ENCODE data around the gene GJB2.

The GJB2 gene

GRCh38 chr13:20192158-20192835 lies 441 bp downstream of the GJB2 start:
- peak; percentile 21; the same call in 2 of the 3 replicates for ATAC-seq
- TF ChIP-seq CREB5 (CRISPR knock-in tag; IDR thresholded peaks at IDR 0.05; ENCODE audit: low read depth): no peak
- no peak for TF ChIP-seq CSDC2 (CRISPR knock-in tag; IDR thresholded peaks at IDR 0.05)
- no peak for TF ChIP-seq BACH2 (CRISPR knock-in tag; IDR thresholded peaks at IDR 0.05; ENCODE audit: borderline replicate concordance)
- no peak for TF ChIP-seq ISL1 (CRISPR knock-in tag; IDR thresholded peaks at IDR 0.05)
- TF ChIP-seq ZFP30 (CRISPR knock-in tag; IDR thresholded peaks at IDR 0.05): no peak
- no peak for TF ChIP-seq POU6F1 (CRISPR knock-in tag; IDR thresholded peaks at IDR 0.05; ENCODE audit: borderline replicate concordance, low read depth)
- TF ChIP-seq ESRRG (CRISPR knock-in tag; IDR thresholded peaks at IDR 0.05): no peak
- TF ChIP-seq TSHZ2 (CRISPR knock-in tag; IDR thresholded peaks at IDR 0.05): no peak
- no peak for TF ChIP-seq TOX (CRISPR knock-in tag; IDR thresholded peaks at IDR 0.05; ENCODE audit: borderline replicate concordance)
- no peak for TF ChIP-seq CSRNP3 (CRISPR knock-in tag; IDR thresholded peaks at IDR 0.05)
- no peak for TF ChIP-seq SNAI2 (CRISPR knock-in tag; IDR thresholded peaks at IDR 0.05)
- TF ChIP-seq OSR1 (CRISPR knock-in tag; IDR thresholded peaks at IDR 0.05): no peak
- no peak for TF ChIP-seq TCF4 (CRISPR knock-in tag; IDR thresholded peaks at IDR 0.05; ENCODE audit: borderline replicate concordance)
- TF ChIP-seq ZNF70 (CRISPR knock-in tag; IDR thresholded peaks at IDR 0.05): no peak
- TF ChIP-seq PPARA (CRISPR knock-in tag; IDR thresholded peaks at IDR 0.05; ENCODE audit: borderline replicate concordance): no peak
- TF ChIP-seq ZC3H10 (CRISPR knock-in tag; IDR thresholded peaks at IDR 0.05): no peak
- no peak for TF ChIP-seq ZNF565 (CRISPR knock-in tag; conservative IDR thresholded peaks at IDR 0.05; ENCODE audit: low read depth)

GRCh38 chr13:20191311-20192157 lies 1.2 kb downstream of the GJB2 start:
- TF ChIP-seq CSDC2 (CRISPR knock-in tag; IDR thresholded peaks at IDR 0.05): no peak
- TF ChIP-seq ZNF565 (CRISPR knock-in tag; conservative IDR thresholded peaks at IDR 0.05; ENCODE audit: low read depth): no peak
- no peak for TF ChIP-seq PPARA (CRISPR knock-in tag; IDR thresholded peaks at IDR 0.05; ENCODE audit: borderline replicate concordance)
- TF ChIP-seq ESRRG (CRISPR knock-in tag; IDR thresholded peaks at IDR 0.05): no peak
- no peak for TF ChIP-seq GLIS3 (CRISPR knock-in tag; IDR thresholded peaks at IDR 0.05)
- ATAC-seq: peak; percentile 20

GRCh38 chr13:20190481-20191310 lies 2.0 kb downstream of the GJB2 start:
- ATAC-seq: no peak; the same call in 2 of the 3 replicates
- TF ChIP-seq PATZ1 (CRISPR knock-in tag; IDR thresholded peaks at IDR 0.05; ENCODE audit: borderline replicate concordance): no peak
- TF ChIP-seq TCF4 (CRISPR knock-in tag; IDR thresholded peaks at IDR 0.05; ENCODE audit: borderline replicate concordance): no peak
- no peak for TF ChIP-seq ZNF565 (CRISPR knock-in tag; conservative IDR thresholded peaks at IDR 0.05; ENCODE audit: low read depth)
- TF ChIP-seq ARNTL (CRISPR knock-in tag; IDR thresholded peaks at IDR 0.05; ENCODE audit: borderline replicate concordance, low read depth): no peak
- no peak for TF ChIP-seq ZNF70 (CRISPR knock-in tag; IDR thresholded peaks at IDR 0.05)
- TF ChIP-seq ESRRG (CRISPR knock-in tag; IDR thresholded peaks at IDR 0.05): no peak
- TF ChIP-seq SNAI2 (CRISPR knock-in tag; IDR thresholded peaks at IDR 0.05): no peak
- no peak for TF ChIP-seq ZC3H10 (CRISPR knock-in tag; IDR thresholded peaks at IDR 0.05)
- TF ChIP-seq CREB5 (CRISPR knock-in tag; IDR thresholded peaks at IDR 0.05; ENCODE audit: low read depth): no peak
- no peak for TF ChIP-seq POU6F1 (CRISPR knock-in tag; IDR thresholded peaks at IDR 0.05; ENCODE audit: borderline replicate concordance, low read depth)
- no peak for TF ChIP-seq BACH2 (CRISPR knock-in tag; IDR thresholded peaks at IDR 0.05; ENCODE audit: borderline replicate concordance)
- TF ChIP-seq RARB (CRISPR knock-in tag; IDR thresholded peaks at IDR 0.05): no peak
